Omental fat pad (tissue), 4 donors: ENCODE measurements around the gene PHLDA3. TPM values are rescaled to one million over a fixed set of nuclear protein-coding genes. Genes with fewer than 3 reads are reported as not detected.

Experiments
- ATAC-seq: fragments of 150-250 bp; one replicate; pipeline ENCODE4 v1.9.1; 2016; ENCODE audit warnings: mild to moderate bottlenecking, moderate library complexity; ENCODE audit not compliant: low FRiP score
- DNase-seq: peaks from one replicate; pipeline ENCODE4 v3.0.0-alpha.2; 2019; ENCODE audit warnings: low spot score
- CTCF ChIP-seq, 3 donors: fragments of 450-650 bp; IDR thresholded peaks; one replicate each; pipeline ENCODE4 v1.5.1; 2016 to 2017; ENCODE audit warnings: antibody characterized with exemption in 3 of 3, mild to moderate bottlenecking in 3 of 3, moderate library complexity in 2 of 3
- total RNA-seq, 4 donors: library from RNA; depleted of rRNA; stranded (reverse); fragments of >200 nt; gene quantifications; one replicate each; pipeline ENCODE4 v1.1.0, GENCODE V29; 2016

The PHLDA3 gene
- total RNA-seq, 4 donors from 2014 or later = 95.2 to 392 (median 148) TPM

GRCh38 chr1:201456499-201457309 lies 12.3 kb downstream of the PHLDA3 start:
- no peak for DNase-seq
- no peak for TF ChIP-seq CTCF (IDR thresholded peaks at IDR 0.05)
- ATAC-seq = peak; percentile 25

GRCh38 chr1:201455098-201455497 lies 13.9 kb downstream of the PHLDA3 start:
- no peak for TF ChIP-seq CTCF (IDR thresholded peaks at IDR 0.05)
- ATAC-seq (no peak), DNase-seq (no peak)

GRCh38 chr1:201454608-201455007 lies 14.4 kb downstream of the PHLDA3 start:
- no peak for DNase-seq
- ATAC-seq = no peak

GRCh38 chr1:201452866-201453265 lies 16.1 kb downstream of the PHLDA3 start:
- DNase-seq (no peak), ATAC-seq (no peak)
- no peak for TF ChIP-seq CTCF (IDR thresholded peaks at IDR 0.05)

More at GRCh38 chr1:201454608-201455007, 14.4 kb downstream of the PHLDA3 start:
- TF ChIP-seq CTCF (IDR thresholded peaks at IDR 0.05) = no peak

GRCh38 chr1:201450721-201451291 lies 18.2 kb downstream of the PHLDA3 start:
- ATAC-seq = peak; percentile 61
- no peak for DNase-seq
- no peak for TF ChIP-seq CTCF (IDR thresholded peaks at IDR 0.05)

- TF ChIP-seq CTCF (IDR thresholded peaks at IDR 0.05) = no peak
- DNase-seq = no peak
- no peak for ATAC-seq
Measured at GRCh38 chr1:201448990-201449389, 20.0 kb downstream of the PHLDA3 start.
